NCI-H2107 treated with DMSO at 0.1 percent for 48 hours (cell line): ENCODE measurements around the gene AGTRAP.

Experiments used
- DNase-seq: peaks from one replicate; lab custom pipeline; 2025; ENCODE audit not compliant: unreplicated experiment; lab: John Stamatoyannopoulos, UW

Gene AGTRAP

DNA sequence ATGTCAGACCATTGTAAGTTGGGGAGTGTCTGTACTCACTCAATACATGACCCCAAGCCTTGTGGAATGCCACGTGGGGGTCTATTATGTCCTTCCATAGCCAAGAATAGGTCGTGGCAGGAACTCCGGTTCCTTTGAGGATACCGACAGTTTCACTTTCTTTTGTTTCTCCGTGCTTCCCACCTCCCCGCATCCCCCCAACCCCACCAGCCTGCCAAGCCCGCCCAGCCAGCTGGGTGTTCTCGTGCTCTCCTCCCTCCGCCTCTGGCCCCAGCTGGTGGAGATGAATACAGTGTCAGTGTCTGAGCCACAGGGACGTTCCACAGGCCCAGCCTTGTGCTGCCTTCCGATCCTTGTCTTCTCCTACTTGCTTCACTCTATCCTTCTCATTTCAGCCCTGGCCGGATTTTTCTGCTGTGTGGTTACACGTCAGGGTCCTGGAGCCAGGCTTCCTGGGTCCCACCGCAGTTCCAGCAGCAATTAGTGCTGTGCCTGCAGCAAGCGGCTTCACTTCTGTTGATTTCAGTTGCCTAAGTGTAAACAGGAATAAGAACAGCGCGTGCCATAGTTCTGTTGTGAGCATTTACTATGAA, 4.1 kb upstream of the AGTRAP start:
- no peak for DNase-seq

DNA sequence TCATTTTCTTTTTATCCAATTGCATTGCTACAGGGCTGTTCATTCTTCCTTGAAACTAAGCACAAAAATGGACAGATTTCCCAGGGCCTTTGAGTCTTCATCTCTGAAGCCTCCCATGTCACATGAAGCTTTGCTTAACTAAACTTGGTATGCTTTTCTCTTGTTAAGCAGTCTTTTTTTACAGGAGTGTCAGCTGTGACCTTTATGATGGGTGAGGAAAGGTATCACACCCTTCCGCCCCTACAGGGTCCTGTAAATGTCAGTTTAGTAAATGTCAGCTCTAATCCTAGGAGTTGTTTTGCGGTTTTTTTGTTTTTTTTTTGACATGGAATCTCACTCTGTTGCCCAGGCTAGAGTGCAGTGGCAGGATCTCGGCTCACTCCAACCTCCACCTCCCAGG, 2.6 kb upstream of the AGTRAP start:
- no peak for DNase-seq

DNA sequence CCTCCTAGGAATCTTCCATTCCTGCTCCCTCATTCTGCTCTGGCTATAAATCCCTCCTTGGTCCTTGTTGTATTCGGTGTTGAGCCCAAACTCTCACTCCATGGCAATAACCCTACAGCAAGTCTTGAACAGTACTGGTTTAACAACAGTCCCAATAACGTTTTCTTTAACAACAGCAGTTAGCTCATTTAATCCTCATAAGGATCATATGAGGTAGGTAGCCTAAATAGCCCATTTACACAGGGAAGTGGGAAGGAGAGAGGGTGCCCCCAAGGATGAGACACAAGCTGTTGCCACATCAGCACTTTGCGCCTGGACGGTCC, 444 bp upstream of the AGTRAP start:
- no peak for DNase-seq

DNA sequence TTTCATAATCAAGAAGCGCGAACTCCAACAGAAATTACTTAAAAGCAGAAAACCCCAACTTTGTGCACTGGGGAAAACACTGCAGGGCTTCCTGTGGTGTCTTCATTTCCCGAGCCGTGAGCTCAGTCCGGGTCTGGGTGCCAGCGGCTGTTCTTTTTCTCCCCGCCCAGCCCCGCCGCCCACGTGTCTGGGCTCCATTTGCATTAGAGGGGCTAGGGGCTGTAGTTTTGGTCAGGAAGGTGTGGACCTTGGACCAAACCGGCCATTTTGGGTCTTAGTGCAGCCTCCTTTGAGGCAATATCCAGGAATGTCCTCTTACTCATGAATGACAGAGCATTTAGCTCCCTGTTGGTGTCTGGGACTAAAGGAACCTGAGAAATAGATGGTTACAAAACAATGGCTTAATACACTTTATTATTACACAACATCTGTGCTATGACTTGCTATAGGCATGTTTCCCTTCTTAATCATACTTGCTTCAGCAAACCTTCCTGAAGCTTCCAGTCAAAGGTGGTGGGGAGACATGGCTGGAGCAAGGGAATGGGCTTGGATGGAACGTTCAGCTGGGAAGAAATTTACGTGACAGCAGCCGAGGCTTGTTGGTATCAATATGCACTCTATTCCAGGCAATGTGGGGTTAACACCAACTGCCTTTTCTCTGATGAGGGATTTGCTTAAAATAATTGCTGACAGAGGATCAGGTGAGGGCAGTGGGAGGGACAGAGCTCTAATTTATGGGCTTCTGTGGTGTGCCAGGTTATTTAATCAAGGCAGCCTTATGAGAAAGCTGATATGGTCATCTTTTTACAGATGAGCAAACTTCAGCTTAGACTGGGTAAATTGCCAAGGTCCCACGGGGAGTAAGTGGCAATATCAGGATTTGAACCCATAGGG, 1.1 kb downstream of the AGTRAP start:
- no peak for DNase-seq

DNA sequence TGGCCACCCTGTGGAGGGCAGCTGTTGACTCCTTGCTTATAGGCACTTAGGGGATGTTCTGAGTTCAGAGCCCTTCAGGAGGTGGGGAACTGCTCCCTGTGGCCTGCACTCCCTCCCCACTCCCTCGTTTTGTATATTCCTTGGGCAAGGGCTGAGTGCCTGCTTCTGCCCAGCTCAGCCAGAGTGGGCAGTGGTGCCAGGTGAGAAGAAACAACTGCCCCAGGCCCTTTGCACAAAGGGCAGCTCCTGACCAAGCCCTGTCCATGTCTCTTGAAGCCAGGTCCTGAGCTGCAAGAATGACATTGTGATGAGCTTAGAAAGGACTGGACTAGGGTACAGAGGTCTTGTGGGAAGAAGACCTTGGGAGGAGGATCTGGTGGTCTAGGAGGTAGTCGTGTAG, 2.2 kb downstream of the AGTRAP start:
- no peak for DNase-seq

DNA sequence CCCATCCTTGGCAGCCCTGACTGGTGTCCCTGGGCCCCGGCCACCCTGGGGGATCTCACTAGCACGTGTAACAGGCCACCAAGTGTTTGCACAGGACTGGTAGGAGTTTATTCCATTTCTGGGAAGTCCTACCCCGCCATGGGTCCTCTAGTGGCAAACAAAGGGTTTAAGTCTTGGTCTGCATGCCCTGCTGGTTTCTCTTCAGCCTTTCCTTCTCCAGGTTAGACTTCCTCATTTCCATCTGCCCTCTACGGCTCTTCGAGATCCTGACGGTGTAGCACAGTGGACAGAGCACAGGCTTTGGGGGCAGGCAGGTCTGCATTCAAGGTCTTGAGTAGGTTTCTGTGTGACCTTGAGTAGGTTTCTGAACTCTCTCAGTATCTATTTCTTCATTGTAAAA, 2.8 kb downstream of the AGTRAP start:
- DNase-seq, result no peak

DNA sequence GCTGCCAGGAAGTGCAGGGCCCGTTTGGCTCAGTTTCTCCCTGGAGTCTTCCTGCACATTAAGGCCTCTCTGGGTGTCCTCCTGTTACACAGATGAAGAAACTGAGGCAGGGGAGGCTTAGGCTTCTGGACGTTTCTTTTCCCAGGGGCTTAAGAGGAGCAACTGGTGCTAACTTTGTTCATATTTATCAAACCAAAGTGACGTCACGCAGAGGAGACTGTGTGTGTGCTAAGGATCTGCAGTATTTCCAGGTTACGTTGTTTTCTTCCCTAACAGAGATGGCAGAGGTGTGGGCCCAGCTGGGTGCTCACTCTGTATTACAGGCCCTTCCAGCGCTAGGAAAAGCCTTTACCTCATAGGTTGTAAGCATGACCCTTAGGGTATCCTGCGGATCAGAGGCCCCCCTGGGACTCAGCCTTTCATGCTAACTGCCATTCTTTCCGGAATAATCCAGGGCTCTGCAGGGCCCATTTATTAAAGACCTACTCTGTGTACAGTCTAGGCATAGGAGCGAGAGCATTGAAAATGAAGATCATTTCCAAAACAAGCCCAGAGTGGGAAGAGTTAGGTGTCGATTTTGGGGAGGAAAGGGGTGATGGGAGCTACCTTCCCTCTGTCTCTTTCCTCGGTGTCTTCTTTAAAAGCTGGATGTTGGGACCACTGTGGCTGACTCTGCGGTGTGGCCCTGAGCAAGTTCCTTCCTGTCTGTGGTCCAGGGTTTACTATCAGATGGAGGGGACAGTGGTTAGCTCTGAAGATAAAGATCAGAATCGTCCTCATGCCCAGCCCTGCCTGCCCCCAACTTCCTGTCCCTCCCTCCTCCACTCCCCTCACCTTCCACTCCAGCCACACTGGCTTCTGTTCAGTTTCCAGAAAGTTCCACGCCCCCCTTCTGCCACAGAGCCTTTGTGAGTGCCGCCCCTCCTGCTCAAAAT, 4.6 kb downstream of the AGTRAP start:
- no peak for DNase-seq

DNA sequence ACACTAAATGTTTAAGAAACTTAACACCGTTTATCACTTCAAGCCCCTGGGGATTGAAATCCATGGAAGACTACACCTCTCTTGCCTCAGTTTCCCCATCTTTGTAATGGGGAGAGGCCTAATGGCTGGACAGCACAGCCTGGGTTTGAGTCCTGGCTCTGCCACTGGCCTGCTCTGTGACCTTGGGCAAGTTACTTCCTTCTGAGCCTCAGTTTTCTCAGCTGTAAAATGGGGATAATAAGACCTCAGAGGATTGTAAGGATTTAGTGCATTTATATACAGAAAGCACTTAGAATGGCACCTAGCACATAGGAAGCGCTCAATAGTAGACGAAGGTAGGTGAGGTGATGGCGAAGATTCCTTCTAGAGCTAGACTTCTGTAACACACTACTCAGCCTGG, 5.5 kb downstream of the AGTRAP start:
- no peak for DNase-seq

DNA sequence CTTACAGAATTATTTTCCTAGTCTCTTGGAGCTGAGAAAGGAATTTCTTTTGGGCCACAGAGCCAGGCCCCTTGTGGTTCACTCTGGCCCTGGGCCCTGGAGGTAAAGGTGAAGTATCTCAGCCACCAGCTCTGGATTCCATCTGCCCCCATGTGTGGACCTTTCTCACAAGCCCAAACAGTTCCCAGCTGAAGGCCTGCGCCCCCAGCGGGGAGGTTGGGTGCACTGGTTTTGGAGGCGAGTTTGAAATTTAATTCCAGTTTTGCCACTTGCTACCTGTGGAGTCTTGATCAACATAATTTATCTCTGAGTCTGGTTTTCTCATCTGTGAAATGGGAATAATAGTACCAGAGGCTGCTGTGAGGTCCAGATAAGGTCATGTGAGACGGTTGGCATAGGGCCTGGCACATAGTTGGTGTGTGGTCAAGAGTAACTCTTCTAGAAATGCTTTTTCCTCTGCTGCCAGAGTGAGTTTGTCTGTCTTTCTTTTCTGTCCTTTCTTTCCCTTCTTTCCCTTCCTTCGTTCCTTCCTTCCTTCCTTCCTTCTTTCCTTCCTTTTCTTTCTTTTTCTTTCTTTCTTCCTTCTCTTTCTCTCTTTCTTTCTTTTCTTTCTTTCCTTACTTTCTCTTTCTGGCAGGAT, 6.1 kb downstream of the AGTRAP start:
- no peak for DNase-seq

DNA sequence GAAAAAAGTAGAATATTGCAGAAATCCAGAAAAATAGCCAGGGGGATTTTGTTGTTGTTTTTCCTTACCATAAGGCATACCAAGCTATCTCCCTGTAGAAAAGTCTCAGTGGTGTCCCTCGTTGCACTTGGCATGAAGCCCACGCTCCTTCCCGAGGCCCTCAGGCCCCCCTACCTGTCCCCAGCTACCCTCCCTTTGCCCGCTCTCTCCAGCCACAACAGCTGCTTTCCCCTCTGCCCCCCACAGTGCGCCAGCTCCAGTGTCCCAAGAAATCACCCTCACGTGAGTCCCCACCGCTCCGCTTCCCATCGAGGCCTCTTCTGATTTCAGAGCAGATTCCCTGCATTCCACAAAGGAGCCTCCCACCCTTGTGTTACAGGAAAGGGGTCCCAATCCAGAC, 8.4 kb downstream of the AGTRAP start:
- DNase-seq, result no peak

DNA sequence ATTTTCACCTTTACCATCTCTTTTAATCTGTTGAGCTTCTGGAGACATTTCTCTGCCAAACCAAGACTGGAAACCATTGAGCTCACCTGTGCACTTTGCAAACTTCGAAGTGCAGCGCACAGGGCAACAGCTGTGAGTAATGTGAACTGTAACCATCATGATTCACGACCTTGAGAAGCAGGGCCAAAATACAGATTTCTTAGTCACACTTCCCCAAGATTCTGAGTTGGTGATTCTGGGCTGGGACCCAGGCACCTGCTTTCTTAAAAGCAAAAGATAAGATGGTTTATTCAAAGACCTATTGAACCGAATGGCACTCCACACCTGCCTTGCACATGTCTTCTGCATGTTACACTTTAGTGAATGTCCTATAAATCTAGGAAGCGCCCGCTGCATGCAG, 10.2 kb downstream of the AGTRAP start:
- no peak for DNase-seq

DNA sequence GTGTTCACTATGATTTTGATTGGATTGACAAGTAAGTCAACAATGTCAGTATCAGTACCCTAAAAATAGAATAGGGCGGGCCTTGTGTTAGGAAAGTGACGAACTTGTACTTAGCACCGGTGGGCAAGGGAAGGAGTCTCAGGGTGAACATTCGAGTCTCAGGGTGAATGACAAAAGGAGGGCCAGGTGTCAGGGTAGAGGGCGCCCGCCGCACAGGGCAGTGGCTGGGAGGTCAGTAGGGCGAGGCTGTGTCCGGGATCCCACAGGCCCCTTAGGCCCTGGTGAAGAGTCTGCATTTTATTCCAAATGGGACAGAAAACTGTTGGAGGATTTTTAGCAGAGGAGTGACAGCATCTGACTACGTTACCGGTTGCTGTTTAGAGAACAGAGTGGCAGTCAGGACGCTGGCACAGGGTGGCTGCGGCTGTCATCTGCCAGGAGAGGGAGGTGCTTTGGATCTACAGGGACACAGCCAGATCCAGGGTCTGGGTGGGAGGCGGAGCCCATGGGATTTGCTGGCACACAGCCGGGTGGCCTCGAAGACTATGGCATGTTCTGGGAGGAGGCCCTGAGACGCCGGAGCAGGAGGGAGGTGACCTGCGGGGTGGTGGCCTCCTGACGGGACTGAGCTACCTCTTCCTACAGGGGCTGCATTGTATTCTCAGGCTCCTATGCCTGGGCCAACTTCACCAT, 11.0 kb downstream of the AGTRAP start:
- DNase-seq, result no peak

DNA sequence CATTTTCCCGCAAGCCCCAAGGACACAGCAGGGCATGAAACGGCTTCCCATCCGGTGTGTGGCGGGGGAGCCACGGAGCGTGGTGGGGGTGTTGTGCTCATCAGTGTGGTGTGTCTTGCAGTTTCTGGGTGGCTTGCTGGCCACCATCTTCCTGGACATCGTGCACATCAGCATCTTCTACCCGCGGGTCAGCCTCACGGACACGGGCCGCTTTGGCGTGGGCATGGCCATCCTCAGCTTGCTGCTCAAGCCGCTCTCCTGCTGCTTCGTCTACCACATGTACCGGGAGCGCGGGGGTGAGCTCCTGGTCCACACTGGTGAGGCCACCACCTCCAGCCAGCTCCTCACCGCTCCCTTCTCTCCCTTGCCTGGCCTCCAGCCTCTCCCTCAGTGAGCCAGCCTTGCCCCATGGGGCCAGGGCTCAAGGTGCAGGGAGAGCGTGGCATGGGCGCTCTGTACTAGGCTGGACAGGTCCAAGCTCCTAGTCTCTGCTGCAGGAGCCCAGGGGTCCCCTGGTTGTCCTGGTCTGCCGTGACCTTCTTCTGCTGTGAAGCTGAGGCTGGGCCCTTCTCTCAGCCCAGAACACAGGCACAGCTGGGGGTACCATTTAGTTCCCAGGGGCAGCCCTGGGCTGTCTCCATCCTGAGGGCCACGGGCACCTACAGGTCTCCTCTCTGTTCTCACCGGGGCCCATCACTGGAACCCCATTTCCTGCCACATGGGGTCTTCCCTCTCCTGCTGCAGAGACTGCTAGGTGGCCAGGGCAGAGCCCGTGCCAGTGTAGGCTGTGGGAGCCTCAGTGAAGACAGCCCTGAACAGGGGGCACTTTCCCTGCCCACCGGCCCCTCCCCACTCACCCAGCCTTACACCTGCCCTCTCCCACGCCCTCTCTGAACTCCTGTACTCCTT, 12.6 kb downstream of the AGTRAP start:
- no peak for DNase-seq

DNA sequence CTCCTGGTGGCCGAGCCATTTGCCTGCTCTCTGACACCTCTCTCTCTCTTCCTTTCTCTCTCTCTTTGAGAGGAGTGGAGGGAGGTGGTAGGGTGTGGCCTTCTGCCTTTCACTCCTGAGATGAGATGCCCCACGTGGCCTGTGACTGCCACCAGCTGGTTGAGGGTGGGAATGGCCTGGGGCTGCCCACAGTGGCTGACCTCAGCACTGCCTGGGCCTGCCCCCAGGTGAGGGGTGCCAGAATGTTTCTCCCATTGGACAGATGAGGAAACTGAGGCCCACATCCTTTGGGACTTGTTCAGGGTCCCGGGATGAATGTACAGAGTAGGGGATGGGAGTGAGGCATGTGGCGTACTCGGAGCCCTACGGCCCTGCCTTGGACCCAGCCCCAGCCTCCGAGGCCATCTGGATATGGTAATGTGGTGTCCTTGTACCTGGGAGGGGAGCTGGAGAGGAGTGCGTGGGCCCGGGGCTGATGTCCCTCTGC, 13.3 kb downstream of the AGTRAP start:
- peak; percentile 29 for DNase-seq

DNA sequence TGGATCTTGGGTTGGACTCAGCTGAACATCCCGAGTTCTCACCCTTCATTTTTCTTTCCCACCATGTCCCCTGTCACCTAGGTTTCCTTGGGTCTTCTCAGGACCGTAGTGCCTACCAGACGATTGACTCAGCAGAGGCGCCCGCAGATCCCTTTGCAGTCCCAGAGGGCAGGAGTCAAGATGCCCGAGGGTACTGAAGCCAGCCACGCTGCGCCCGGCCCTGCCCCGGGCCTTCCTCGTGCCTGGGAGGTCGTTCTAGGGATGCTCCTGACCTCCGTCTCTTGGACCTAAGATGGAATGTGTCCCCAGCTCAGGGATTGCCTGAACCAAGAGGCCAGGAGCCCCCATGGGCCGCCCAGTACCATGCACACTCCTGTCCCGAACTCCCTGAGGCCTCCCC, 14.1 kb downstream of the AGTRAP start:
- no peak for DNase-seq

DNA sequence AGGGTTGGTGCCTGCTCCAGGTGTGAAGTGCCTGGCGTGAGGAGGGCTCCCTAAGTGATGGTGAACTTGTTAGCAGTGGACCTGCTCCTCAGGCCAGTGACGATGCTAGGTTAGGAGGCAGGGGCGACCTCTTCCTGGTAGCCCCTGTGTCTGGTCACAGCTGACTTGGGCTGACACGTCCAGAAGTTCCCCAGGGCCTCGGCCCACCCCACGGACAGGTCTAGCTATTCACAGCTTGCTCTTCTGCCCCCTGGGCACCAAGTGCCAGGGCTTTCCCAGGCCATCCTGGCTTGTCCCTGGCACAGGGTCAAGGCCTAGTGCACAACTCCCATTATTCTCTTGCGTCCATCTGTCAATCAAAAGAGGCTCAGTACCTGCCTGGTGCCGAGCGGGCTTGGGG, 15.2 kb downstream of the AGTRAP start:
- DNase-seq, result no peak

DNA sequence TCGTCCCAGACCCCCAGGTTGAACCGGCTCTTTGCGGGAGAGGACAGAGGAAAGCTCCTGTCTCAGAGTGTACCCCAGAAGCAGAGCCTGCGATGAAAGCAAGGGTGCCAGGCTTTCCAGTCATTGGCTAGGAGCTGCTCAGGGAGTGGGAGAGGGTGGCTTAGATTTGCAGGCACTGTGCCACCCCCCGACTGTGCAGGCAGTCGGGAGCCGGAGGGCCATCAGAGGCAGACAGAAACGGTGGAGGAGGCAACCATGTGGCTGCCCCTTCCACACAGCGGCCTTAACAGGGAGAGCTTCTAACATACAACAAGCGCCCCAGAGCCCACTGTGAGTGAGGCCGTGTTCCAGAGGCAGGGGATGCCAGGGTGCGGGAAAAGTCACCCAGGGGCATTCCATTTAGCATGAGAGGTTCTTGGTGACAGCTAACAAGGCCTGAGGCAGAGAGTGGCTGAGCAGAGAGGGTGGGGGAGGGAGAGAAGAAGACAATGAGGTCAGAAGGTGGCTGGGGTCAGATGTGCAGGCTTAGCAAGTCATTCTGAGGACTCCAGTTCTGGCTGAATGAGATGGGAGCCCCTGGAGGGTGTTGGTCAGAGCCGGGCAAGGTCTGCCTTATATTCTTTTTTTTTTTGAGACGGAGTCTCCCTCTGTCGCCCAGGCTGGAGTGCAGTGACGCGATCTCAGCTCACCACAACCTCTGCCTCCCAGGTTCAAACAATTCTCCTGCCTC, 16.6 kb downstream of the AGTRAP start:
- no peak for DNase-seq

DNA sequence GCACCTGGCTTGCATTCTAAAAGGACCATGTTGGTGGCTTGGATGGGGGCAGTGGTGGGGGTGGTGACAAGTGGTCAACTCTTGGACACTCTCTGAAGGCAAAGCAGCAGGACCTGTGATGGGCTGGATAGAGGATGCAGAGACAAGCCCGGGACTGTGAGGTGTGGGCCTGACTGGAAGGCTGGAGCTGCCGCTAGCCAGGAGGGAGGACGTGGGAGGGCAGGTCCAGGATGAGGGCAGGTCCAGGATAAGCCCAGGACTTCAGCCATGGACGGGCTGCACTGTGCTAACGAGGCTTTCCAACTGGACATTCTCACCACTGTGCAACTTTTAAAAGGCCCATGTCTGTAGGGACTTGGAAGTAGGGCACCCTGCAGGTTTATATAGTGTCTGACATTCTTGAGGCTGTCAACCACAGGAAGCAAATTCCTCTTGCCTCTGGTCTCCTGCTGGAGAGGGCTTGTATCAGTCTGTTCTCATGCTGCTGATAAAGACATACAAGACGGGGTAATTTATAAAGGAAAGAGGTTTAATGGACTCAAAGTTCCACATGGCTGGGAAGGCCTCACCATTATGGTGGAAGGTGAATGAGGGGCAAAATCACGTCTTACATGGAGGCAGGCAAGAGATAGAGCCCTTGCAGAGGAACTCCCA, 17.7 kb downstream of the AGTRAP start:
- DNase-seq, result no peak
